Bronchial epithelial cell (primary cell): ENCODE measurements around the gene STIM2. TPM values are rescaled to one million over a fixed set of nuclear protein-coding genes. Genes with fewer than 3 reads are reported as not detected.

Experiments used
- DNase-seq: peaks from one replicate; pipeline ENCODE4 v3.0.0-alpha.2; 2010; ENCODE audit warnings: low read depth
- FAIRE-seq: peaks from 2 replicates; lab custom pipeline; 2011; peaks lifted over from hg19 to GRCh38; lab: Jason Lieb, UNC
- H3K27me3 ChIP-seq: 2 replicates; pipeline ENCODE4 v1.5.1; 2011; ENCODE audit warnings: low read length; ENCODE audit not compliant: control insufficient read depth, insufficient read depth
- H3K36me3 ChIP-seq: 2 replicates; pipeline ENCODE4 v1.5.1; 2011; ENCODE audit warnings: low read length; ENCODE audit not compliant: control insufficient read depth, insufficient read depth
- H3K4me3 ChIP-seq: 2 replicates; pipeline ENCODE4 v1.5.1; 2011; ENCODE audit warnings: mild to moderate bottlenecking, low read depth, low read length, control low read depth
- total RNA-seq: library from RNA; depleted of rRNA; stranded (reverse); fragments of >200 nt; gene quantifications from 2 replicates; pipeline ENCODE4 v1.2.1, GENCODE V29; 2014
- TF ChIP-seq, protein P1 (sequence below): IDR thresholded peaks from 2 replicates; pipeline ENCODE4 v1.5.1; 2011; ENCODE audit warnings: mild to moderate bottlenecking, moderate library complexity, low read length, control low read depth, inconsistent platforms; ENCODE audit not compliant: insufficient read depth, severe bottlenecking

The STIM2 gene
- total RNA-seq, 1 donor from 2014 or later: 7.6 TPM

DNA sequence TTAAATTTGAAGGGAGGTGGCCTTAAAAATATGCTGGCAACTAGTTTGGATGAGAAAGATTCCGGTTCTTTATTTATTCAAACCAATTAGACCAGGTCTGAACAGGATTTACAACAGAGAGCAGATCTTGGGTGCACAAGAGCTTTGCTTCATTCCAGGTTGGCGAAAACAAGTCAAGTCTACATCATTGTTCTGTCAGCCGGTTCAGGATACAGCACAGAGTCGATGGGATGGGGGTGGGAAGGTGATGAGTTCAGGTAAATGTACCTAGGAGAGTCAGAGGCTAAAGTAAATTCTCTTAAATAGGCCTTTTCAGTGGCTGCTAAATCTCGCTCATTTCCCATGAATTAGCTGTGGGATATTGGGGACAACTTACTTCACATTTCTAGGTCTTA, 882 bp upstream of the STIM2 start:
- FAIRE-seq (no peak), DNase-seq (peak; percentile 51)
- no peaks in the 10 kb centered on the region for H3K27me3 ChIP-seq
- TF ChIP-seq, protein P1, sequence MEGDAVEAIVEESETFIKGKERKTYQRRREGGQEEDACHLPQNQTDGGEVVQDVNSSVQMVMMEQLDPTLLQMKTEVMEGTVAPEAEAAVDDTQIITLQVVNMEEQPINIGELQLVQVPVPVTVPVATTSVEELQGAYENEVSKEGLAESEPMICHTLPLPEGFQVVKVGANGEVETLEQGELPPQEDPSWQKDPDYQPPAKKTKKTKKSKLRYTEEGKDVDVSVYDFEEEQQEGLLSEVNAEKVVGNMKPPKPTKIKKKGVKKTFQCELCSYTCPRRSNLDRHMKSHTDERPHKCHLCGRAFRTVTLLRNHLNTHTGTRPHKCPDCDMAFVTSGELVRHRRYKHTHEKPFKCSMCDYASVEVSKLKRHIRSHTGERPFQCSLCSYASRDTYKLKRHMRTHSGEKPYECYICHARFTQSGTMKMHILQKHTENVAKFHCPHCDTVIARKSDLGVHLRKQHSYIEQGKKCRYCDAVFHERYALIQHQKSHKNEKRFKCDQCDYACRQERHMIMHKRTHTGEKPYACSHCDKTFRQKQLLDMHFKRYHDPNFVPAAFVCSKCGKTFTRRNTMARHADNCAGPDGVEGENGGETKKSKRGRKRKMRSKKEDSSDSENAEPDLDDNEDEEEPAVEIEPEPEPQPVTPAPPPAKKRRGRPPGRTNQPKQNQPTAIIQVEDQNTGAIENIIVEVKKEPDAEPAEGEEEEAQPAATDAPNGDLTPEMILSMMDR: no peak
- H3K36me3 ChIP-seq: no peaks in the 10 kb centered on the region
- peak overlapping the region; percentile 60 for H3K4me3 ChIP-seq

DNA sequence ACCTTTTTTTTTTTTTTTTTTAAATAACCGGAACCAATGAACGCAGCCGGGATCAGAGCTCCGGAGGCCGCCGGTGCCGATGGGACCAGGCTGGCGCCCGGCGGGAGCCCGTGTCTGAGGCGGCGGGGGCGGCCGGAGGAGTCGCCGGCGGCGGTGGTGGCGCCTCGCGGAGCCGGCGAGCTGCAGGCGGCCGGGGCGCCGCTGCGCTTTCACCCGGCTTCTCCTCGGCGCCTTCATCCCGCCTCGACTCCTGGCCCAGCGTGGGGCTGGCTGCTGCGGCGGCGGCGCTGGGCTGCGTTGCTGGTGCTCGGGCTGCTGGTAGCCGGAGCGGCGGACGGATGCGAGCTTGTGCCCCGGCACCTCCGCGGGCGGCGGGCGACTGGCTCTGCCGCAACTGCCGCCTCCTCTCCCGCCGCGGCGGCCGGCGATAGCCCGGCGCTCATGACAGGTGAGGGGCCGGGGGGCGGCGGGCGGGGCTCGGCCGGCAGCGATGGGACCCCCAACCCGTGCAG, 337 bp downstream of the STIM2 start:
- FAIRE-seq: no peak
- TF ChIP-seq, protein P1: no peak
- DNase-seq: no peak
- H3K4me3 ChIP-seq: peak overlapping the region; percentile 60
- H3K27me3 ChIP-seq: no peaks in the 10 kb centered on the region
- H3K36me3 ChIP-seq: no peaks in the 10 kb centered on the region

DNA sequence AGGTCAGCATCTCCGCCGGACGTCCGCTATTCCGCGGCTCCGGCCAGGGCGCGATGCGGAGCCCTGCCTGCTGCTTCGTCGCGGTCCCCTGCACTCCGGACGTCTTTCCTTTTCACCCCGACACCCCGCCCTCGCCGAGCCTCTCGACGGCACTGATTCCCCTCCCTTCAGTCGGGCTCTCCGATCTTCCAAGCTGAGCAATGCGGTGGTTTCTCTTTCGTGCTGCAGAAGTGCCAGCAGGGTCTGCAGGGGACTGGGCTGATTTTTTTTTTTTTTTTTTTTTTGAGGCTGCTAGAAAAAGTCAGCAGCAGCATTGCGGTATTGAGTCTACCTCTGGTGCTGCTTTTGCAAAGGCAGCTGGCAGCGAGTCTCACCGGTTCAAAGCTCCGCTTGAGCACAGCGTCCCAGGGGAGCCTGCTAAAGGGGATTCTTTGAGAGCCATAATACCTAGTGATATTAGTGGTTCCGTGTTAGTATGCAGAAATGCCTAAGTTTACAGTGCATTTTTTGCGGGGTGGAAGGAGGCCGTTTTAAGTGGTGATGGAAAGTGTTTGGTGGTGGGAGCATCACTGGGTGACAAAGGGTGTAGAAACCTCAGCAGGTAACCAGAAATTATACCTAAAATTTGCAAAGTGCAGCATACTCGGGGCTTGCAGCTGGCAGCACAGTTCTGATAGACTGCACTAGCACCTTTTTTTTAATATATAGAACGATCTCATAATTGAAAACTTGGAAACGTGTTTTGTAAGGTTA, 969 bp downstream of the STIM2 start:
- Histone ChIP-seq H3K4me3 (peak overlapping the region; percentile 60), H3K36me3 (no peaks in the 10 kb centered on the region), H3K27me3 (no peaks in the 10 kb centered on the region)
- DNase-seq (no peak), FAIRE-seq (no peak)
- TF ChIP-seq, protein P1: no peak

DNA sequence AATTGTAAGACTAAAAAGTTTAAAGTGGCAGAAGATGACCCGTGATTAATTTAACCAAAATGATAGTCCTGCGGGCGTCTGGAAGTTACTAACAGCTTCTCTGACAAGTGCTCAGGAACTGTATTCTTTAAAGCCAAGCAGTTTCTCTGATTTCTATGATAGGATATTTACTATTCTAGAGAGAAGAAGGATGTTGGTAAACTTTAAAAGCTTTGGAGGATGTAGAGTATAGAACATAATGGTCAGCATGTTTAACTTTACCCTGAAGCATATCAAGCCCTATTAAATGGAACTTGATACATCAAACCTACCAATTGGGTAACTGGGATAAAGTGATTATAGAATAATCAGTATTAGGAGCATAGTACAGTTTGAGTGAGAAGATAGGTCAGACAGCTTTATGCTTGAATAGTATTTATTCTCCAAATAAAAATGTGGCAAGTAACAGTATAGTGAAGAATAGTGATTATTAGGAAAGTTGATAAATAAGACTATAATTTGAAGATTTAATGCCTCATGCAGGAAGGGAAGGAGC, 1.8 kb downstream of the STIM2 start:
- H3K36me3 ChIP-seq: no peaks in the 10 kb centered on the region
- FAIRE-seq (no peak), DNase-seq (no peak)
- H3K4me3 ChIP-seq: peak overlapping the region; percentile 60
- no peaks in the 10 kb centered on the region for H3K27me3 ChIP-seq
- TF ChIP-seq, protein P1: no peak

DNA sequence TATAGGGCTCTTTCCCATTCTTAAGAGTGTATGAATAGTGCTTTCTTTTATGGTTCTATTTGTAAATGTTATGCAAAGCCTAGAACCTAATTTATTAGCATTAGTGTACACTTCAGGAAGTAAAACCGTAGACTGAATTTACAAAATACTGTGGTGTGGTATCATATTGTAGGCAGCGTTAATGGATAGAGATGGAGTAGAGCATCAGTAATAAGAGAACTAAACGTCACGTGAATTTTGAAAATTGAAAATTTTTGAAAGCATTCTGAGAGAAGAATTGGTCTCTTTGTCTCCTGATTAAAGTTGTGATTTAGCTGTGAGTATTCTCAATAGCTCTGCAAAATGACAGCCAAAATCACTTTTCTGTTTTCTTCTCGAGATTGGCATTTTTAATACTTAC, 2.9 kb downstream of the STIM2 start:
- FAIRE-seq: no peak

More for the DNA sequence above, 2.9 kb downstream of the STIM2 start:
- no peak overlapping the region for H3K4me3 ChIP-seq
- no peaks in the 10 kb centered on the region for H3K36me3 ChIP-seq
- H3K27me3 ChIP-seq: no peaks in the 10 kb centered on the region
- DNase-seq: no peak
- TF ChIP-seq, protein P1: no peak
